A549 treated with CORT108297 at 1 μM for 4 hours (cell line): ENCODE data around the gene LIG3. TPM values are rescaled to one million over a fixed set of nuclear protein-coding genes. Genes with fewer than 3 reads are reported as not detected.

Source experiments
- total RNA-seq: library from RNA; stranded (reverse); fragments of 200-300 nt; extraction: Qiagen RNA extraction; gene quantifications from 5 replicates; pipeline ENCODE4 v1.2.3, GENCODE V29; 2022

The LIG3 gene
- 17.5 to 21.6 TPM (median 17.9 TPM) in 5 replicates for total RNA-seq

GRCh38 chr17:34980353-34980680, at the start of gene LIG3:
LIG3 (plus strand) TSS chr17:34980512; CDS start chr17:34983006, 2,494 bp downstream.

GRCh38 chr17:34961093-34961911, 19.0 kb upstream of the LIG3 start, which contains the start of the genes CCT6B and ZNF830:
CCT6B (minus strand) TSS chr17:34961460; CDS start chr17:34961393, 67 bp downstream.
ZNF830 (plus strand) TSS chr17:34961540; CDS start chr17:34961567, 27 bp downstream.

Other genes with a start within 250 kb of the LIG3 start
- gene CCT6B, start 19.1 kb upstream of the LIG3 start, total RNA-seq, result 0.77 to 1.5 TPM (median 1.3 TPM) in 5 replicates
- gene ZNF830, start 19.0 kb upstream of the LIG3 start, total RNA-seq, result 12.7 to 16.7 TPM (median 14.5 TPM) in 5 replicates
- gene RFFL, start 83.2 kb downstream of the LIG3 start, total RNA-seq, result 43.4 to 55.8 TPM (median 50.1 TPM) in 5 replicates
- gene RAD51D, start 139.3 kb downstream of the LIG3 start, total RNA-seq, result 24.5 to 31.0 TPM (median 27.6 TPM) in 5 replicates
- gene FNDC8, start 141.1 kb downstream of the LIG3 start, total RNA-seq, result not detected in 5 replicates
- gene NLE1, start 161.8 kb downstream of the LIG3 start, total RNA-seq, result 30.6 to 40.9 TPM (median 38.3 TPM) in 5 replicates
- gene UNC45B, start 167.3 kb downstream of the LIG3 start, total RNA-seq, result not detected in 5 replicates
- gene SLC35G3, start 213.9 kb downstream of the LIG3 start, total RNA-seq, result not detected in 5 replicates